Hematopoietic multipotent progenitor cell treated with erythropoietin and hydrocortisone succinate and interleukin-3 and kit ligand, for 6 days (in vitro differentiated cells): ENCODE results near the gene EGFLAM.
A peak's percentile ranks its signal among the peaks of the same experiment; 100 is the strongest.

ENCODE experiments used
- DNase-seq: peaks from one replicate; pipeline ENCODE4 v3.0.0-alpha.2; 2015

Gene EGFLAM

DNA sequence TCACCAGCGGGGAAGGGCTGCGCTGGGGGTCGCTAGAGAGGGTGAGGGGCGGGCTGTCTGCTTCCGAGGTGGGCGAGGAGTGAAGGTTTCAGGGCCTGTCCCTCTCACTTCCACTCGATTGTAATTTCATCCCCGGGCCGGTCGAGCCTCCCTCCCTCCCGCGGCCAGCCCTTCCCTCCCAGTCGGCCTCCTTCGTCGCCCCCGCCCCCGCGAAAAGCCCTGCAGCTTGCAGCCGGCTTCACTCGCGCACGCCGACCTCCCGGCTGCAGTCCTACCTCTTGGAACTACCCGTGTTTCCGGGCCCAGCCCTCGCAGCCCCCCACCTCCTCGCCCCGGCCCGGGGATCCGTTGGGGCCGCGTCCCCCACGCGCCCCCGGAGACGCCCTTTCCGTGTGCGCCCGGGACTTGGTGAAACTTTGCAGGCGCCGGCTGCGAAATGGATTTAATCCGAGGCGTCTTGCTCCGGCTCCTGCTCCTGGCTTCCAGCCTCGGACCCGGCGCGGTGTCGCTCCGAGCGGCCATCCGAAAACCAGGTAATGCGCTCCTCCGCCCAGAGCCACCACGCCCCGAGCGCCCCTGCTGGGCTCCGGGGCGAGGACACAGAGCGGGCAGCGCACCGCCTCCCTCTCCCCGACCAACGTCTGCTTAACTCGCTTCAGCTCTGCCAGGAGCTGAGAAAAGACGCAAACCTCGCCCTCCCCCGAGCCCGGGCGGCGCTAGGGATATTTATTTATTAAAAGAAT is at the start of gene EGFLAM:
EGFLAM (plus strand) TSS at position 241 of the 743 bp plus-strand sequence; CDS start at position 437, 196 bp downstream.
- DNase-seq: peak; percentile 7

DNA sequence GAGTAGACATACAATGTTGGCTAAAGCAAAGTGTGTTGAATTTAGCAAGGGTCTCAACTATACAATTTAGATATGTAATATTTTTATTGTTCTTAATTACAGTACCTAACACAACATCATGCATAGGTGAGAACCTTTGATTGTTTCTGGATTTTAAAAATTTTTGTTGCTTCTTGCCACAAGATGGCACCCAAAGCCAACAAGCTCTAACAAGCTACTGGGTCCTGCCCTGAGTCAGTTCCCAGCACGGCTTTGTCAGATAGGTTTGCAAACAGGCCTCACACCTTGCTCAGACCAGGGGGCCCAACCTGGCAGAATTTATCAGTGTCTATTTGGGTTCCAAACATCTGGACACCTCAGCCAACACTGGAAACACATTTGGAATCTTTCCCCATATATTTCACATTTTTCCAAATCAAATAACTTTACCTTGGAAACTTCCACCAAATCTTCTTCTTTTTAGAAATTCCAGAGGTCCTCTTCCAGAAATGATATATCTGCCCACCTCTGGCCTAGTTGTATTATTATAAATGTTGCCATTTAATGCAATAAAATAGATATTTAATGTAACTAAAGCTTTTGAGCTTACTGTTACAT is 49.5 kb upstream of the EGFLAM start:
- DNase-seq: peak; percentile 58

GRCh38 chr5:38210676-38211353 is 47.5 kb upstream of the EGFLAM start:
- DNase-seq: no peak

DNA sequence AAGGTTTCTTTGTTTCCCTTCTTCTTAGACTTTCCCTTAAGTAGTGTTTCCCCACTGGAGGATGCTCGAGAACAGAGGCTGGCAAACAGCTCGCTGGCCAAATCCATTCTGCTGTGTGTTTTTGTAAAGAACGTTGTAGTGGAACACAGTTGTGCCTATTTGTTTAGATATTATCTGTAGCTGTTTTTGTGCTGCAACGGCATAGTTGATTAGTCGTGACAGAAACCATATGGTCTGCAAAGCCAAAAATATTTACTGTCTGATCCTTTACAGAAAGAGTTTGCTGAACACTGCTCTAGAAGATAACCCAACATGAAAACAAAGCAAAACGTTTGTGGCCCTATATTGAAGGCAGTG is 47.0 kb upstream of the EGFLAM start:
- DNase-seq: no peak

DNA sequence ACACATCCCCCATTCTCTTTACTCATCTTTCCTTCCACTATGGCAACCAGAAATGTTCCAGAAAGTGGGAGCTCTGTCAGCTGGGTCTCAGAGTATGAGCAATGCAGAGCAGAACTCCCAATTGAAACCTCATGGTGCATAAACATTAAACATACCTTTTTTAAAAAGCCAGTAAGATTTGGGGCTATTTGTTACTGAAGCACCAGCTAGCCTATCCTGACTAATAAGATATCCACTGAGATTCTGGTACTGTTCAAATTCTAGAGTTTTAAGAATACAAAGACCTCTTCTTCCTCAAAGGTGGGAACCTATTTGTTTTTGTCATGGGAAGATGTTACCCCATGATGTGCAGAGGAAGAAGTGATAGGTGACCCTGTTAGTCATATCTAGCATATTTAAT is 46.1 kb upstream of the EGFLAM start:
- DNase-seq: no peak

DNA sequence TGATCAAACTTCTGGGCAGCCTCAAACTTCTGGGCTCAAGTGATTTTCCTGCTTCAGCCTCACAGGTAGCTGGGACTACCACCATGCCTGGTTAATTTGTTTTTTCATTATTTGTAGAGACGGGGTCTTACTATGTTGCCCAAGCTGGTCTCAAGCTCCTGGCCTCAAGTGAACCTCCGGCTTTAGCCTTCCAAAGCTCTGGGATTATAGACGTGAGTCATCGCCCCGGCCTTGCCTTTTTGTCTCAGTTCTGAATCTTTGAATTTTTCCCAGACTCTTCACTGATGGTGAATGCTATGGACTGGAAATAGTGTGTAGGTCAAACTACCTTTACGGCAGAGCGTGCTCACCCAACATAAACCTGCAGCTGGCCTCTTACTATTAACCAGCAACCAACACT is 32.3 kb upstream of the EGFLAM start:
- no peak for DNase-seq

- DNase-seq: no peak
These were observed 29.4 kb upstream of the EGFLAM start for GRCh38 chr5:38228914-38229313.

- DNase-seq: no peak
These were observed 23.6 kb upstream of the EGFLAM start for GRCh38 chr5:38234737-38235136.

- DNase-seq: no peak
These were observed 20.7 kb upstream of the EGFLAM start for GRCh38 chr5:38237681-38238080.

DNA sequence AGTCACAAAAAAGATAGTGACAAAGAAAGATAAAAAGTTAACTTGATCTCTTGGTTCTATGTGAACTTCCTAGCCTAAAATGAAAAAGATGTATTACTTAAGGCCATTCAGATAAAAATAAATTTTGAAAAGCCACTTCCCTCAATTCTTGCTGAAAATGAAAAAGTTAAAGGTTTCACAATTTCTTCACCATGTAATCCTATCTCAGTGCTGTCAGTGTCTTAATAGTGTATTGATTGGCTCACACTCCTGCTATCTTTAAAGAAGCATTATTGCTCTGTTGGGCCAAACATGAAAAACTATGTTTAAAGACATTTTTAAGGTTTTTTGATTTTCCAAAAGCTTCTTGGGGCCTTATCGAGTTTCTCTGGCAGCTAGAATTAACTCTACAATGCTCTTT is 18.1 kb upstream of the EGFLAM start:
- no peak for DNase-seq

GRCh38 chr5:38241655-38242054 is 16.7 kb upstream of the EGFLAM start:
- no peak for DNase-seq

GRCh38 chr5:38245307-38245706 is 13.1 kb upstream of the EGFLAM start:
- no peak for DNase-seq

DNA sequence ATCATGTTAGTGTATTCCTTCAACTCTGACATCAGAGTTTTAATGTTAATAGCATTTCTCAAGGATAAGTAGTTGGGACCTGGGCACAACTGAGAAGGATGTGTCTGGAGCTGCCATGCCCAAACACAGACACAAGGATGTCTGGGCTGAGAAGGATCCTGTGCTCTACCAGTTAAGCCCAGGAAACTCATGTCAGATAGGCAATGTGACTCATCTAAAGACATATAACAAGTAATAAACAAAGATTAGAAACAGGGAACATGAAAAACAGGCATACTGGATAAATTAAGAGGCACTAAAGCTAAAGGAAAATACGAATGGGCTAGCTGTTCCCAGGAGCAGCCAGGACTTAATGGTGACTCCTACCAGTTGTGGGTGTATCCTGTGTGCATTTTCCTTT is 9.1 kb upstream of the EGFLAM start:
- no peak for DNase-seq

- no peak for DNase-seq
These were observed 8.5 kb upstream of the EGFLAM start for GRCh38 chr5:38249812-38250211.

DNA sequence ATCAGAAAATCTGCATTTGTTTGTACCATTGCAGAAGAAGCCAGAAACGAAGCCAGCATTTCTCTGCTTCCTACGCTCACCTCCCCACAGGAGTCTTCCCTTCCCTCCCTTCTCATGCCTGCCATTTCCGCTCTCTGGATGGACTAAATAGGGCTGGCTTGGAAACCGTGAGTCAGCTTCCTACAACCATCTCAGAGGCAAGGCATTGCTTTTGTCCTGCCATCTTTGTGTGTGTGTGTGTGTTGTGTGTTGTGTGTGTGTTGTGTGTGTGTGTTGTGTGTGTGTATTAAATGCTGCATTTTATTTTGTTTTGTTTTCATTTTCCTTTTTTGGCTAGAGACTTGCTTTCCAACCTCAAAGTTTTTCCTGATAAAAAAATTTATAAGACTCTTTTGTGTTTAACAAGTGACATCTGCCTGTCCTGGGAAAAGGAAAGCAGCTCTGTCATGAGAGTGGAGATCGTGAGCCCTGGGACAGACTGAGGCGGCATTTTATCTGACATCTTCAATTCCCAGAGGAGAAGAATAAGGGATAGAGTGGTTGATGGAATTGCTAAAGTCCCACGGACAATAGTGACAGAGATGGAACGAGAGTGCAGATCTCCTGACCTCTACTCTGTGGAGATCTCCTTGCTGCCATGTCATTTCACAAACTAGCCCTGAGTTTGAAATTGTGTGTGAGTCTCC is 7.5 kb upstream of the EGFLAM start:
- DNase-seq: no peak

GRCh38 chr5:38253759-38254158 is 4.6 kb upstream of the EGFLAM start:
- DNase-seq: no peak

DNA sequence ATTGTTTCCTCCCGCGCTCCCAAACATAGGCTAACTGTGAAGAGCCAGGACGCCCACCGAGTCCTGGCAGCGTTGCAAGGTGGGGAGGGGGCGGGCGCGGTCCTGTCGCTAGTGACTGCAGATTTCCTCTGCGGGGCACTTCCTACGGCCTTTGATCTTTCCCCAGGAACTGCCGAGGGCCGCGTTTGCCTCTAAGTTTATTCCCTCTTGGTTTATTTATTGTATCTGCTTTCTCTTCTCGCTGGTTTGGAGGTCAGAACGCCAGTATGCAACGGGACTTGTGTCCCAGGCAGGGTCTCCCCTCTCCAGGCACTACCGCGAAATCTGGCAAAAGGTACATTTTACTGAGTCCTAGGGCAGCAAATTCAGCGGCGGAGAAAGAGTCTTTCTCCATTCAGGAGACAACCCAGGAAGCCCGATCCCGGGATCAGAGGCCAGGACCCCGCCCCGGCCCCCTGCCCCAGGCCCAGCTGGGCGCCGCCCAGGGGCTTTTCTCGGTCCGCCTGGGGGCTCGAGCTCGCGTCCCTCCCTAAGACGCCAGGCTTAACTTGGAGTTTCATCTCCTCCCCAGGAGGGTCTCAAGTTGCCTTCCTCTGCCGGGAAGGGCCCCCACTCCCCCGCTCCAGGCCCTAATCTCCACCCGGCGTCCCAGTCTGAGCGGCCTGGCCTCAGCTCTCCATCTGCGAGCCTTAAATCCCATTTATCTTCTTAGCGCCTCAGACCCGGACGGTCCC is 884 bp upstream of the EGFLAM start:
- DNase-seq: no peak

DNA sequence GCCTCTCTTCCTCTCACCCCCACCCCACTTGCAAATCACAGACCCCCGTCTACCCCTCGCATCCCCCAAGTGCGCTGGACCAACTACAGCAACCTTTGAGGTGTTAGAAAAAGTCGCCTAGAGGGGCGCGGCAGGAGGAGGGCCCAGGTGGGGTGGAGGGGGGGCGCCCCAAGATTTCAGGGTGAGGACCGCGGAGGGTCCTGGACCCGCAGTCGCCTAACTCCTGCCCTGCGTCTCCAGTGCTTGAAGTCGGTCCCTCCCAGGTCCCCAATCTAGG is 379 bp upstream of the EGFLAM start:
- no peak for DNase-seq

DNA sequence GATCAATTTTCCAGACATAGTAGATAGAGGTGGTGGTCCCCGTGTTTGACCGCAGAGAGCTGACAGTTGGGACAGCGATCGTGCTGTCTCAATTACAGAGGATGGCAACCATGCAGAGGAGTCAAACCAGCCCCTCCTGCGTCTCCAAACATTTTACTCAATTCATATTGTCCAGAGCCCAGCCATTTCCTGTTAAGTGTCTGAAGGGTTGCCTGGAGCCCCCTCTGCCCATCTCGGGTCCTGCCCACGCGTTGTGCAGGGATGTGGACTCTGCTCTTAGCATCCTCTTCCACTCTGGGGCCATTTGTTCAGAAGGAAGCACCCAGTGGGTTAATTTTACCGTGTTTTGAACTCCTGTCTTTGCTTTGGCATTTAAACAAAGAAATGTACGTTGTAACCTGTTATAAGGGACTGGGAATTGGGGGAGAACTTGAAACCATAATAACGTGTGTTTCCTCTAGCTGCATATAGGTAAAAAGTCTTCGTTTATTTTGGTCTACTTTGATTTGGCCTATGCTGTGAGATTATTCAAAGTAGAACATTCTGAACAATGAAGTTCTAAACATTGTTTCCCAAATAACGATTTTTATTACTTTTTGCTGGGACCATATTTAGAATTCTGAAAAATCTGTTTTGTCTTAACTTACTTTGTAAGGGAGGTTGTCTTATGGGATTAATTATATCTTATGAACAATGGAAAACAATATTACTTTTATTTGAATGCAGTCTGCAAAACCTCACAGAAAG is 876 bp downstream of the EGFLAM start:
- no peak for DNase-seq

DNA sequence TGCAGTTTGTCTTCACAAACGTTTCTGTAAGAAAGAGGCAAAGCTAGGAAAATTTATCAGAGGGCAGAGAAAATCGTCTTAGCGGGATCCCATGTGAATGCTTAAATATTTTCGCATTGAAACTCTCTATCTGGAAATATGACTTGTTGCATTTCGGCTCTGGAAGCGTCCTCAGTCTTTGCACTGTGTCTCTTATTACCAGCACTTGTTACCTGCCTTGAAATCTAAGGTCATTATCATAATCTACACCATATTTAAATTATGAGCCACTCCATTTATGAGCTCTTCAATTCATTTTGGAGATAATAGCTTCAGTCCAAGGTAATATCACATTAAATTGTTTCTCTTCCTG is 1.4 kb downstream of the EGFLAM start:
- no peak for DNase-seq

GRCh38 chr5:38263983-38264382 is 5.6 kb downstream of the EGFLAM start:
- DNase-seq: no peak

- peak; percentile 76 for DNase-seq
These were observed 7.3 kb downstream of the EGFLAM start for GRCh38 chr5:38265546-38266179.
